ENCODE results near the gene ISYNA1.

The ISYNA1 gene

DNA sequence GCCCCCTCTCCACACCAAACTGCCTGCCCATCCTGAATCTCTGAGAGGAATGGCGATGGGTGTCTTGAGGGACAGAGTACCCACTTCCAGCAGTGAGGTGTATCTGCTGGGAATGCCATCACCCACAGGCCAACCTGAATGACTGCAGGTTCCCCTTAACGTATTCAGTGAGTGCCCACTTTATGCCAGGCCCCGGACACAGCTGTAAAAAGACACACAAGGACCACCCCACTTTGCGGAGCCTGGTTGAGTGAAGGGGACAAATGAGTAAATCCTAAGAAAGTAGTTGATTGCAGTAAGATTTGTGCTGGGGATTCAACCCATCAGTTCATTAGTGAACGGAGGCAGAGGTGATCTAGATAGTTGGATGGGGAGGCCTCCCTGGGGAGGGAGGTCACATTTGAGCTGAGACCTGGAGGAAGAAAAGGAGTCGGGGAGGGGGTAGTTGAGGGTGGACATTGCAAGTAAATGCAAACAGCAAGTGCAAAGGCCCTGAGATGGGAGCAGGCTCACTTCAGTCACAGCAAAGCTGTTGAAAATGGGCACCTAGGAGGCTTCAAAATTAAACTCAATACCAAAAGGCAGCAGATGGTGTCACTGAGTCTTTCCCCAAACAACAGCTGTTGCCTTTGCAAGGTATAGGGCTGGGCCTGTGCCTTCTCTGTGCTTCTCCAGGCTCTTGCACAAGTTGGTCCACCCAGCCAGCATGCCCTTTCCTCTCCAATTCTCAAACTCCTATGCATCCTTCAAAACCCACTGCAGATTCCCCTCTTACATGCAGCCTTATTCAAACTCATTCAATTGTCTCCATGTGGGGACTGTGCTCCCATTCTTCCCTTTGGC is 47.6 kb downstream of the ISYNA1 start:
- DNase-seq, result no peak

DNA sequence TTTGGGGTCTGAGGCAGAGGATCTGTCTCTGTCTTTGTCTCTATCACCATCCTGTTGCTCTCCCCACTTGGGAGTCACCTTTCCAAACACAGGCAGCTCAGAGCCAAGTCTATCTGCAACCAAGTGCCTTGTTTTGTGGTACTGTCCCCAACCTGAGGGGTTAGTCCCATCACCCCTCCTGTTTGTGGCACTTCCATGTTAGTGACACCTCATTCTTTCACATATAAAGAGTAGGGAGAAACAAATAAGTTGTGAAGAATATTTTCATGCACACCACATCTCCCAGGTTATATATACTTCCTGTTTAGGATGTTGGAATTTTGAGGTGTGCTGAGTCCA is 48.2 kb downstream of the ISYNA1 start:
- no peak for DNase-seq

DNA sequence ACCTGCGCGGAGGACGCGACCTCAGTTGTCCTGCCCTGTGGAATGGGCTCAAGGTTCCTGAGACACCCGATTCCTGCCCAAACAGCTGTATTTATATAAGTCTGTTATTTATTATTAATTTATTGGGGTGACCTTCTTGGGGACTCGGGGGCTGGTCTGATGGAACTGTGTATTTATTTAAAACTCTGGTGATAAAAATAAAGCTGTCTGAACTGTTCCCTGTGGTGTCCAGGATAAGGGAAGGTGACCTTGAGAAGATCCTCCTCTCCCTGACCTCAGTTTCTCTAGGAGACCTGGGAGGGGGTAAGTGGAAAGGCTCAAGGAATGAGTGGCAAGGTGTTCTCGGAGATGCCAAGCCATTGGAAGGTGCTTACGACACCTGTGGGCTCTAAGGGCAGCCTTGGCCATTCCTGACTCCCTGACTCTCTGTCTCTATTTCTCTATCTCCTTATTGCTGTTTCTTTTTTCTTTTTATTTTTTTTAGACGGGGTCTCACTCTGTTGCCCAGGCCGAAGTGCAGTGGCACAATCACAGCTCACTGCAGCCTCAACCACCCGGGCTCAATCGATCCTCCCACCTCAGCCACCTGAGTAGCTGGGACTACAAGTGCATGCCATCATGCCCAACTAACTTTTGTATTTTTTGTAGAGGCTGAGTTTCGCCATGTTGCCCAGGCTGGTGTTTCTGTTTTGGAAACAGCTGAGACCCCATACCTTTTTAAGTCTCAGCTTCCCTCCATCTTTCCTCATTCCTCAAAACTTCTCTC is 48.8 kb downstream of the ISYNA1 start:
- no peak for DNase-seq

DNA sequence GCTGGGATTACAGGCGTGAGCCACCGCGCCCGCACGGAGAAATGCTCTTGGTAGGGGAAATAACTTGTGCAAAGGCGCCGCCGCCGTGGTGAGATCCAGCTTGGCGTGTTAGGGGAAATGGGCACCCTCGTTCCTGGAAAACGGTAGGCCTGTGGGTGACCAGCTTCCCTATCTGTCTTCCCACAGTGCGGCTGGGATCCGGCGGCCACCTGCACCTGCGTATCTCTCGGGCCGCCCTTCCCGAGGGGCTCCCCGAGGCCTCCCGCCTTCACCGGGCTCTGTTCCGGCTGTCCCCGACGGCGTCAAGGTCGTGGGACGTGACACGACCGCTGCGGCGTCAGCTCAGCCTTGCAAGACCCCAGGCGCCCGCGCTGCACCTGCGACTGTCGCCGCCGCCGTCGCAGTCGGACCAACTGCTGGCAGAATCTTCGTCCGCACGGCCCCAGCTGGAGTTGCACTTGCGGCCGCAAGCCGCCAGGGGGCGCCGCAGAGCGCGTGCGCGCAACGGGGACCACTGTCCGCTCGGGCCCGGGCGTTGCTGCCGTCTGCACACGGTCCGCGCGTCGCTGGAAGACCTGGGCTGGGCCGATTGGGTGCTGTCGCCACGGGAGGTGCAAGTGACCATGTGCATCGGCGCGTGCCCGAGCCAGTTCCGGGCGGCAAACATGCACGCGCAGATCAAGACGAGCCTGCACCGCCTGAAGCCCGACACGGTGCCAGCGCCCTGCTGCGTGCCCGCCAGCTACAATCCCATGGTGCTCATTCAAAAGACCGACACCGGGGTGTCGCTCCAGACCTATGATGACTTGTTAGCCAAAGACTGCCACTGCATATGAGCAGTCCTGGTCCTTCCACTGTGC is 49.6 kb downstream of the ISYNA1 start:
- DNase-seq, result peak; percentile 83 to 85

DNA sequence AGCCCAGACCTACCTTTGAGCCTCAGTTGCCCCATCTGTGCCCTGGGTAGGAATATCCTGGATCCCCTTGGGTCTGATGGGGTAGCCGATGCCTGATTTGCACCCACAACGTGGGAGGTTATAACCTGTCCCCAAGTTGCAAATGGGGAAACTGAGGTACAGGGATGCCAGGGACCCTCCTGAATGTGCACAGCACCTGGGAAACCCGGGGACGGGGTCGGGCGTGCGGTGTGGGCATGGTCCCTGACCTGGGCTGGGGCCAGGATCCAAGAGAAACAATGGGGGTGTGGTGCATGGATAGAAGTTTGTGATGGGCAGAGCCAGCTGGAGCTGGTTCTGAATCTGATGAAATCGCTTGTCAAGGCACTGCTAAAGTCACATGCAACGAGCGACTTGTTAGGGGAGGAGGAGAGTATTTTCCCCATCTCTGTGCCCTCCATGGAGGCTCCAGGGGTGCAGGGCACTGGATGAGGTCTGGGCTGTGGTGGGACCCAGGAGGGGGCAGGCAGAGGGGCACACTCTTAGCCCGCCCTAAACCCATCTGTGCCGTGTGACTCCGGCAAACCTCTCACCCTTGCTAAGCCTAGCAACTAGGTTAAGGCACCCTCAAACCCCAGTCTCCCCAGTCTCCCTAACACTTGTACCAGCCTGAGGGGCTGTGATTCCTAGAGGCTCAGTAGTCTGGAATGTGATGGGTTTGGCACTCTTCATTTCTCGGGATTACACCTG is 51.2 kb downstream of the ISYNA1 start:
- no peak for DNase-seq

DNA sequence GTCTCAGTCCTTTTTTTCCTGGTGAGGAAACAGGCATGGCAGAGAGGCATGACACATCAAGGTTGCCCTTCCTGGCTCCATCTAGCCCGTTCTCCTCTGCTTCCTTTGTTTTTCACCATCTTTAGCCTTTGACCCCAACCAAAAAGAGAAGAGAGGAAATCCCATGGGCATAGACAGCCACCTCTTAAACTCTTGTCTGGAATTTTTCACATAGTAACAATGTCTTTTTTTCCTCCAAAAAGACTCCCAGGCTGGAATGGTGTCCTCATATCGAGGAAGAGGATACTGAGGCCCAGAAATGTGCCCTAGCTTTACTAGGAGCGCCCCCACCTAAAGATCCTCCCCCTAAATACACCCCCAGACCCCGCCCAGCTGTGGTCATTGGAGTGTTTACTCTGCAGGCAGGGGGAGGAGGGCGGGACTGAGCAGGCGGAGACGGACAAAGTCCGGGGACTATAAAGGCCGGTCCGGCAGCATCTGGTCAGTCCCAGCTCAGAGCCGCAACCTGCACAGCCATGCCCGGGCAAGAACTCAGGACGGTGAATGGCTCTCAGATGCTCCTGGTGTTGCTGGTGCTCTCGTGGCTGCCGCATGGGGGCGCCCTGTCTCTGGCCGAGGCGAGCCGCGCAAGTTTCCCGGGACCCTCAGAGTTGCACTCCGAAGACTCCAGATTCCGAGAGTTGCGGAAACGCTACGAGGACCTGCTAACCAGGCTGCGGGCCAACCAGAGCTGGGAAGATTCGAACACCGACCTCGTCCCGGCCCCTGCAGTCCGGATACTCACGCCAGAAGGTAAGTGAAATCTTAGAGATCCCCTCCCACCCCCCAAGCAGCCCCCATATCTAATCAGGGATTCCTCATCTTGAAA is 52.0 kb downstream of the ISYNA1 start, which contains the start of gene GDF15:
Gene GDF15, plus strand, starts transcription at position 484 of the 868 bp plus-strand sequence. Its CDS starts 32 bp downstream, at position 516.
- peak; percentile 28 to 53 for DNase-seq

DNA sequence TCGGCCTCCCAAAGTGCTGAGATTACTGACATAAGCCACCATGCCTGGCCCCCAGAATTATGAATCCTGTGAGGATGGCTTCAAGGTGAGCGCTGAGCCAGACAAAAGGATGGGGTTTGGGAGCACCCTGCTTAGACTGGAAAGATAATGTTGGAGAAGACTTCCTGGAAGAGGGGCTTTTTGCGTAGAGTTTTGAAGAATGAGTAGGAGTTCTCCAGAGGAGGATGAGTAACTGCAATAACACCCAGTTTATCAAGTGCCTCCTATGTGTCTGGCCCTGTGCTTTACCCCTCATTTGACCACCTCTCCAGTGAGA is 52.6 kb downstream of the ISYNA1 start:
- DNase-seq, result no peak

DNA sequence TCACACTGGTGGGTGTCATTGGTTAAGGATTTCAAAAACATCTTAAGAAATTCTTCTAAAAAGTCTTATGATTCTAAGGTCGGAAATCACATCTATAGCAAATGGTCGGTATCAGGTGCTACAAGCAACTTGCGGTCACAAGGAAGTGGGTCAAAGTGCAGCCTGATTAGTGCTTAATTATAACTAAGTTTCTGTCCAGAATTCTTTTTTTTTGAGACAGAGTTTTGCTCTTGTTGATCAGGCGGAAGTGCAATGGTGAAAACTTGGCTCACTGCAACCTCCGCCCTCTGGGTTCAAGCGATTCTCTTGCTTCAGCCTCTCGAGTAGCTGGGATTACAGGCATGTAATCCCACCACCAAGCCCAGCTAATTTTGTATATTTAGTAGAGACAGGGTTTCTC is 53.2 kb downstream of the ISYNA1 start:
- DNase-seq, result no peak
